PC-3 (cell line): Measurements from ENCODE around the gene BICRA. TPM values are rescaled to one million over a fixed set of nuclear protein-coding genes. Genes with fewer than 3 reads are reported as not detected.

ENCODE experiments used
- ATAC-seq: fragments of 200-7000 bp; cut with Tn5 transposase; 2 replicates; pipeline ENCODE4 v1.9.1; 2020; ENCODE audit warnings: mild to moderate bottlenecking, moderate library complexity
- BruUV-seq: library from RNA; stranded (reverse); fragments of 400-500 nt; replicated peaks from 2 replicates; lab custom pipeline; 2021; lab: Mats Ljungman, UMichigan
- CTCF ChIA-PET: fragments of 300-600 bp; sonication (Branson Sonifier 250); formaldehyde crosslinking; loops from one replicate; lab custom pipeline; 2022; ENCODE audit warnings: antibody characterized with exemption; lab: Charles Lee
- POLR2A ChIA-PET: fragments of 300-600 bp; sonication (Branson Sonifier 250); formaldehyde crosslinking; loops from one replicate; lab custom pipeline; 2022; ENCODE audit warnings: antibody characterized with exemption; ENCODE audit not compliant: unreplicated experiment; lab: Charles Lee
- DNase-seq: peaks from one replicate; pipeline ENCODE4 v3.0.0-alpha.2; 2015
- H2AFZ ChIP-seq: fragments of 300-600 bp; sonication (generic); 2 replicates; pipeline ENCODE4 v1.6.0; 2016; ENCODE audit warnings: antibody characterized with exemption, low read length
- H3F3A ChIP-seq: fragments of 300-600 bp; sonication (generic); one replicate; pipeline ENCODE4 v1.6.0; 2017; ENCODE audit warnings: antibody characterized with exemption, low read length, control low read depth, mild to moderate bottlenecking; ENCODE audit not compliant: unreplicated experiment
- H3K27ac ChIP-seq: fragments of 300-600 bp; sonication (generic); 2 replicates; pipeline ENCODE4 v1.5.1; 2016; ENCODE audit warnings: mild to moderate bottlenecking, low read length
- H3K27me3 ChIP-seq: fragments of 300-600 bp; sonication (generic); 2 replicates; pipeline ENCODE4 v1.6.1; 2016; ENCODE audit warnings: low read length, mixed read lengths
- H3K36me3 ChIP-seq: fragments of 300-600 bp; sonication (generic); 2 replicates; pipeline ENCODE4 v1.6.1; 2016; ENCODE audit warnings: low read depth, mixed run types, low read length, mixed read lengths
- H3K4me1 ChIP-seq: fragments of 300-600 bp; sonication (generic); 2 replicates; pipeline ENCODE4 v1.5.1; 2016; ENCODE audit warnings: low read length; ENCODE audit not compliant: insufficient read depth
- H3K4me2 ChIP-seq: fragments of 300-600 bp; sonication (generic); 2 replicates; pipeline ENCODE4 v1.6.0; 2016; ENCODE audit warnings: low read length
- H3K4me3 ChIP-seq: fragments of 300-600 bp; sonication (generic); 2 replicates; pipeline ENCODE4 v1.5.1; 2016; ENCODE audit warnings: mild to moderate bottlenecking, low read length, mixed read lengths
- H3K79me2 ChIP-seq: fragments of 300-600 bp; sonication (generic); 2 replicates; pipeline ENCODE4 v1.6.1; 2017; ENCODE audit warnings: low read length, mixed read lengths
- H3K9ac ChIP-seq: fragments of 300-600 bp; sonication (generic); 2 replicates; pipeline ENCODE4 v1.6.0; 2016; ENCODE audit warnings: mild to moderate bottlenecking, low read length
- H3K9me2 ChIP-seq: fragments of 300-600 bp; sonication (generic); replicated peaks from 2 replicates; pipeline ENCODE4 v1.6.1; 2016; ENCODE audit warnings: mixed run types, low read length, mixed read lengths
- H3K9me3 ChIP-seq: fragments of 300-600 bp; sonication (generic); 2 replicates; pipeline ENCODE4 v1.6.1; 2016; ENCODE audit warnings: low read length, mixed read lengths
- H4K20me1 ChIP-seq: fragments of 300-600 bp; sonication (generic); 2 replicates; pipeline ENCODE4 v1.6.1; 2016; ENCODE audit warnings: low read length, mixed read lengths
- EZH2 ChIP-seq: fragments of 300-600 bp; sonication (generic); IDR thresholded peaks from one replicate; pipeline ENCODE4 v1.6.1; 2017; ENCODE audit warnings: antibody characterized with exemption, mild to moderate bottlenecking, low read length; ENCODE audit not compliant: unreplicated experiment
- EZH2phosphoT487 ChIP-seq: fragments of 300-600 bp; sonication (generic); IDR thresholded peaks from 2 replicates; pipeline ENCODE4 v1.6.1; 2018; ENCODE audit warnings: mild to moderate bottlenecking, antibody characterized with exemption, low read length, borderline replicate concordance
- intact Hi-C: fragments of 100-400 bp; cut with micrococcal nuclease; formaldehyde crosslinking; loops from 2 replicates; pipeline ENCODE4 v1.9.0; 2023
- total RNA-seq: library from RNA; depleted of rRNA; stranded (reverse); fragments of >200 nt; gene quantifications from 2 replicates; pipeline ENCODE4 v1.2.3, GENCODE V29; 2014
- TF ChIP-seq, protein P1 (sequence below): fragments of 300-600 bp; sonication (generic); conservative IDR thresholded peaks from 2 replicates; pipeline ENCODE4 v1.5.1; 2017; ENCODE audit warnings: antibody characterized with exemption, low read depth, mild to moderate bottlenecking, low read length

BICRA gene
- total RNA-seq, 1 experiment from 2014 or later: 1.2 TPM

DNA sequence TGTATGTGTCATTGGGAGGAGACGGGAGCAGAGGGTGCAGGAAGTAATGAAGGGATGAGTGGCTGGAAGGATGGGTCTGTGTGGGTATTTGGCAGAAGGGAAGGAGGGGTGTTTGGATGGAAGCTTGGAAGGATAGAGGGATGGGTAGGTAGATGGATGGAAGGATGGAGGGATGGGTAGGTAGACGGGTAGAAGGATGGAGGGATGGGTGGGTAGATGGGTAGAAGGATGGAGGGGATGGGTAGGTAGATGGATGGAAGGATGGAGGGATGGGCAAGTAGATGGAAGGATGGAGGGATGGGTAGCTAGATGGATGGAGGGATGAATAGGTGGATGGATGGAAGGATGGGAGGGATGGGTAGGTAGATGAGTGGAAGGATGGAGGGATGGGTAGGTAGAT, 62.6 kb downstream of the BICRA start:
- ChIA-PET POLR2A (no interaction called here), CTCF (no interaction called here)
- TF ChIP-seq EZH2 (no peak), EZH2phosphoT487 (no peak)
- TF ChIP-seq, protein P1, sequence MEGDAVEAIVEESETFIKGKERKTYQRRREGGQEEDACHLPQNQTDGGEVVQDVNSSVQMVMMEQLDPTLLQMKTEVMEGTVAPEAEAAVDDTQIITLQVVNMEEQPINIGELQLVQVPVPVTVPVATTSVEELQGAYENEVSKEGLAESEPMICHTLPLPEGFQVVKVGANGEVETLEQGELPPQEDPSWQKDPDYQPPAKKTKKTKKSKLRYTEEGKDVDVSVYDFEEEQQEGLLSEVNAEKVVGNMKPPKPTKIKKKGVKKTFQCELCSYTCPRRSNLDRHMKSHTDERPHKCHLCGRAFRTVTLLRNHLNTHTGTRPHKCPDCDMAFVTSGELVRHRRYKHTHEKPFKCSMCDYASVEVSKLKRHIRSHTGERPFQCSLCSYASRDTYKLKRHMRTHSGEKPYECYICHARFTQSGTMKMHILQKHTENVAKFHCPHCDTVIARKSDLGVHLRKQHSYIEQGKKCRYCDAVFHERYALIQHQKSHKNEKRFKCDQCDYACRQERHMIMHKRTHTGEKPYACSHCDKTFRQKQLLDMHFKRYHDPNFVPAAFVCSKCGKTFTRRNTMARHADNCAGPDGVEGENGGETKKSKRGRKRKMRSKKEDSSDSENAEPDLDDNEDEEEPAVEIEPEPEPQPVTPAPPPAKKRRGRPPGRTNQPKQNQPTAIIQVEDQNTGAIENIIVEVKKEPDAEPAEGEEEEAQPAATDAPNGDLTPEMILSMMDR: no peak
- Histone ChIP-seq H2AFZ (no peak overlapping the region), H3K79me2 (no peaks in the 10 kb centered on the region; the same call in 1 of the 2 replicates), H3K27ac (no peak overlapping the region), H3K9me2 (no peaks in the 10 kb centered on the region), H3K9ac (no peak overlapping the region), H3K4me1 (no peaks in the 10 kb centered on the region), H3K9me3 (no peaks in the 10 kb centered on the region), H3K36me3 (no peaks in the 10 kb centered on the region; the same call in 1 of the 2 replicates), H3K4me3 (no peak overlapping the region), H3K4me2 (no peak overlapping the region), H4K20me1 (no peaks in the 10 kb centered on the region), H3K27me3 (no peaks in the 10 kb centered on the region), H3F3A (no peaks in the 10 kb centered on the region)
- intact Hi-C loops: no loop called here
- ATAC-seq: no peak
- BruUV-seq: no TSS peak
- DNase-seq: no peak

DNA sequence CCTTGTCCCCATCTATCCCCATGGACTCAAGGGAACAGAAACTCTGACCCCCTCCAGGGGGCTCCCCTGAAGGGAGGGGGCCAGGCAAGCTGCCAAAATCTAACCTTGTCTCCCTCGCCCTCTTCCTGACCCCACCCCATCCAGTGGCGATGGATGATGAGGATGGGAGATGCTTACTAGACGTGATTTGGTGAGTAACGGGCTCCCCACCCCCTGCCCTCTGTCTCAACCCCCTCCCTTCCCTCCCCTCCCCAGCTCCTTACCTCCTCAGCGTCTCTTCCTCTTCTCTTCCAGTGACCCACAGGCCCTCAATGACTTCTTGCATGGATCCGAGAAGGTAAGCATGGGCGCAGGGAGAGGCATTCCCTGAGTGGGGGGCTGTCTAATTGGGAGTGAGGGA, 64.5 kb downstream of the BICRA start:
- POLR2A ChIA-PET: no interaction called here
- H3K9ac ChIP-seq: no peak overlapping the region

DNA sequence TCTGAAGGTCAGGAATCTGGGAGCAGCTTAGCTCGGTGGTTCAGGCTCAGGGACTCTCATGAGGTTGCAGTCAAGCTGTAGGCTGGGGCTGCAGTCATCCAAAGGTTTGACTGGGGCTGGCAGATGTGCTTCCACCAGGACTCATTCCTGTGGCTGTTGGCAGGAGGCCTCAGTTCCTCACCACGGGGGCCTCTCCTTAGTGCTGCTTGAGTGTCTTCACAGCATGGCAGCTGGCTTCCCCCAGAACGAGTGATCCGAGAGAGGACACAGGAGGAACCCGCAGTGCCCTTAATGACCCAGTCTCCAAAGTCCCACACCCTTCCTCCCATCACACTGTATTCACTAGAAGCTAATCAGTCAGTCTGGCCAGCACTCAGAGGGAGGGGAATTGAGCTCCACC, 65.6 kb downstream of the BICRA start:
- no TSS peak for BruUV-seq
- Histone ChIP-seq H3F3A (no peaks in the 10 kb centered on the region), H3K79me2 (no peaks in the 10 kb centered on the region), H3K4me1 (no peaks in the 10 kb centered on the region), H3K9me2 (no peaks in the 10 kb centered on the region), H3K27me3 (no peaks in the 10 kb centered on the region), H4K20me1 (no peaks in the 10 kb centered on the region), H3K27ac (no peak overlapping the region), H2AFZ (no peak overlapping the region), H3K9me3 (no peaks in the 10 kb centered on the region), H3K9ac (no peak overlapping the region), H3K4me3 (no peak overlapping the region), H3K36me3 (no peaks in the 10 kb centered on the region; the same call in 1 of the 2 replicates), H3K4me2 (no peak overlapping the region)
- intact Hi-C loops: no loop called here
- DNase-seq (no peak), ATAC-seq (no peak)
- ChIA-PET POLR2A (no interaction called here), CTCF (no interaction called here)
- TF ChIP-seq EZH2 (no peak), EZH2phosphoT487 (no peak)
- TF ChIP-seq, protein P1: no peak

More for the DNA sequence above, 64.5 kb downstream of the BICRA start:
- CTCF ChIA-PET: no interaction called here
- no peak overlapping the region for H2AFZ ChIP-seq
- H3K27me3 ChIP-seq: no peaks in the 10 kb centered on the region
- BruUV-seq: no TSS peak
- no peak overlapping the region for H3K4me3 ChIP-seq
- H3F3A ChIP-seq: no peaks in the 10 kb centered on the region
- no peak overlapping the region for H3K27ac ChIP-seq
- intact Hi-C loops: no loop called here
- ATAC-seq (no peak), DNase-seq (no peak)
- H3K4me2 ChIP-seq: no peak overlapping the region
- no peaks in the 10 kb centered on the region for H3K9me2 ChIP-seq
- TF ChIP-seq, protein P1: no peak
- TF ChIP-seq EZH2 (no peak), EZH2phosphoT487 (no peak)
- no peaks in the 10 kb centered on the region for H3K79me2 ChIP-seq
- H4K20me1 ChIP-seq: no peaks in the 10 kb centered on the region
- no peaks in the 10 kb centered on the region; the same call in 1 of the 2 replicates for H3K36me3 ChIP-seq
- H3K4me1 ChIP-seq: no peaks in the 10 kb centered on the region
- H3K9me3 ChIP-seq: no peaks in the 10 kb centered on the region
